GM10248 (cell line): ENCODE data around the gene CHID1.

Experiments
- CTCF ChIA-PET: fragments of 300-600 bp; sonication (Branson Sonifier 250); formaldehyde crosslinking; extraction: SDS; loops from one replicate; lab custom pipeline; 2021; ENCODE audit warnings: antibody characterized with exemption; lab: Yijun Ruan, JAX
- POLR2A ChIA-PET: fragments of 350-650 bp; sonication (Branson Sonifier 250); formaldehyde crosslinking; extraction: SDS; loops from one replicate; lab custom pipeline; 2020; ENCODE audit warnings: antibody characterized with exemption; lab: Yijun Ruan, JAX
- DNase-seq: peaks from one replicate; pipeline ENCODE4 v3.0.0; 2012; ENCODE audit errors: extremely low spot score
- CTCF ChIP-seq: IDR thresholded peaks from 2 replicates; pipeline ENCODE4 v1.5.1; 2012; ENCODE audit warnings: mild to moderate bottlenecking, low read depth; ENCODE audit errors: extremely low read depth, missing control alignments, control extremely low read depth

Gene CHID1

DNA sequence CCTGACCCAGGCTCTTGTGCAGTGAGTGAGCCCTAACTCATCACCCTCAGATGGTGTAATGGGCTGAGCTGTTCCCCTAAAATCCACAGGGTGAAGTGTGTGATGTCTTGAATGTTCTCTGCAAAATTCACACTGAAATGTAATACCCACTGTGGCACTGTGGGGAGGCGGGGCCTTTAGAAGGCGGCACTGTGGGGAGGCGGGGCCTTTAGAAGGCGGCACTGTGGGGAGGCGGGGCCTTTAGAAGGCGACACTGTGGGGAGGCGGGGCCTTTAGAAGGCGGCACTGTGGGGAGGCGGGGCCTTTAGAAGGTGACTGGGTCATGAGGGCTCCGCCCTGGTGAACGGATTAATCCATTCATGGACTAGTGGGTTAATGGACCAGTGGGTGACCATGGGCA is 33.0 kb downstream of the CHID1 start:
- ChIA-PET CTCF (interaction anchor here (1.9 kb wide), 1 partner anchor 30 kb away, joined by 5 read pairs; no protein-coding TSS in a partner anchor), POLR2A (no interaction called here)
- TF ChIP-seq CTCF = no peak
- no peak for DNase-seq

- ChIA-PET POLR2A (no interaction called here), CTCF (interaction anchor here (1.9 kb wide), 1 partner anchor 29 kb away, joined by 5 read pairs; no protein-coding TSS in a partner anchor)
- DNase-seq = no peak
- TF ChIP-seq CTCF = no peak
These were observed 34.1 kb downstream of the CHID1 start for GRCh38 chr11:876545-876944.

DNA sequence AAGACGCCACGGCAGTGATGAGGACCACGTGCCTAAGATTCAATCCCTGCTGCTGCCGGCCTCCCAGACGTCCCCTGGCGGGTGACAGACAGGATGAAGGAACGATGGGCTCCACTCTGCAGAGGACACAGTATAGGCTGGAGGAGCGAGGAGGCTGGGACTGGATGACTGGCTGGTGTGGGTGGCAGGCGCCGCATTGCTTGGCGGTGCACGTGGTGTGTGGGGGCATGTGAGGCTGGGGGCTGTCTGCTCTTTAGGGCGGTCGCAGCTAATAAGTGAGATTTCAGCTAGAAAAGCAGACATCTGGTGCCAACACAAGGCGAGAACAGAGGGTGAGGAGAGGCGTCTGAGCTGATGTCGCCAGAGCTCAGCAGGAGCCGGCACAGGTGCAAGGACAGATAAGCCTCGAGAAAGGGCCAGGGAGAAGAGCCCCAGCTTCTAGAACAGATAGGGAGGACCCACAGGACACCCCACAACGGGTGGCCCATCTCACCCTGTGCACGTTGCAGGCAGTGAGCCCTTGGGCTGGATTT is 34.8 kb downstream of the CHID1 start:
- ChIA-PET CTCF (interaction anchor here (1.9 kb wide), 1 partner anchor 28 kb away, joined by 5 read pairs; no protein-coding TSS in a partner anchor), POLR2A (interaction anchor here (0.5 kb wide), 1 partner anchor 52 kb away, joined by 3 read pairs; no protein-coding TSS in a partner anchor)
- no peak for TF ChIP-seq CTCF
- DNase-seq = no peak

DNA sequence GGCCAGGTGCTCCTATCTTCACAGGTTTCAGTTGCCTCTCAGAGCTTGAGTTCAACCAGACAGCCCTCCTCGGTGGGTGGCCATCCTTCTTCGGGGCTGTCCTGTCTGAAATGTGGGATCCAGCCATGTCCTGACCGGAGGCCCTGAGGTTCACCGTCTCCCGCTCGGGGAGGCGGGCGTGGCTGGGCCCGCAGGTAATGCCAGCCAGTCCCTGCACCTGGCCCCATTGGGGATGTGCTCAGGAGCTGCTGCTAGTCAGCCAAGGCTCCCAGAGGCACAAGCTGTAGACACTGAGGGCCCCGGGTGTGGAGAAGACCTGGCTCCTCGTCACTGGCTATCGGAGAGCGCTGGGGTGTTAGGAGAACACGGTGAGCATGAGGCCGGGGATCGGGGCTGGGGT is 35.4 kb downstream of the CHID1 start:
- CTCF ChIA-PET = no interaction called here
- POLR2A ChIA-PET = no interaction called here
- DNase-seq = no peak
- TF ChIP-seq CTCF = no peak

DNA sequence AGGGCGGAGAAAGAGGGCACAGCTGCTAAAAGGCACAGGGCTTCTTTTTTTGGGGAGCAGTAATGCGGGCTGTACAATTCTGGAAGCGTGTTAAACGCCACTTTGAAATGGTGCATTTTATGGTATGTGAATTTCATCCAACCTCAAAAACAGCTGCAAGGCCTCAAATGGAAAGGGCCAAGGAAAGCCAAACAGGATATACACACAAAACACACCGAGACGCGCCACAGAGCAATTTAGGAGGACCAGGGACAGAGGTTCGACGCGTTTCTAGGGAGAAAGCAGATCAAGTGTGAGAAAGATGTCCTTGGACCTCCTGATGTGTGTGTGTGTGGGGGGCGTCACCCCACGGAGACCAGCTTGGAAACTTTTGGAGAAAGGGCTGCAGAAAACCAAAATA is 36.9 kb downstream of the CHID1 start:
- ChIA-PET POLR2A (no interaction called here), CTCF (no interaction called here)
- DNase-seq = no peak
- TF ChIP-seq CTCF = no peak

DNA sequence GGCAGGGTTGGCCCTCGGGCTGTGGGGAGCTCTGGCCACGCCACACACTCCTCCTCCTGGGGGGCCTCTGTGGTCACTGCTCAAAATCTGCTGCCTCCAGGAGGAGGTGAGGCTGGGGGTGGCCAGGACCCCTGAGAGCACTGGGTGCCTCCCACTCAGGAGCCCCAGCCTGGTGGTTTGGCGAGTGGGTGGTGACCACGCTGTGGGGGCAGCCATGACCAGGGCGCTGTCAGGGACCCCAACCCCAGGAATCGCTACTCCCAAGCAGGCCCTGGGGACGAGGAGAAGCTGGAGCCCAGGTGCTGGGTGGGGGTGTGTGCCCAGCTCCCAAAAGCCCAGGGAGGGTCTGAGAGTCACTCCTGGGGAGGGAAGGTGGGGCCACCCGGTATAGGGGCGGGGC is 37.8 kb downstream of the CHID1 start:
- no peak for DNase-seq
- ChIA-PET CTCF (interaction anchor here (1.9 kb wide), 1 partner anchor 25 kb away, joined by 7 read pairs; no protein-coding TSS in a partner anchor), POLR2A (no interaction called here)
- TF ChIP-seq CTCF = no peak
